ENCODE measurements around the gene GAD1.
A peak's percentile ranks its signal among the peaks of the same experiment; 100 is the strongest.

The GAD1 gene

GRCh38 chr2:170831115-170831514, 14.4 kb downstream of the GAD1 start:
- H3K4me2 ChIP-seq (ENCODE audit: low read length, poor library complexity, severe bottlenecking), result no peak overlapping the region
- H2AK5ac ChIP-seq (ENCODE audit: low read length, severe bottlenecking), result no peak overlapping the region
- H3K18ac ChIP-seq (ENCODE audit: low read depth in 1 of 2, low read length in 2 of 2), result no peak overlapping the region
- no peak overlapping the region for H2BK5ac ChIP-seq (ENCODE audit: low read depth, low read length, poor library complexity, severe bottlenecking)
- WGBS, result 90% methylated on average over 4 of the region's 4 CpGs
- no peak overlapping the region for H3K4me3 ChIP-seq (ENCODE audit: insufficient read depth in 1 of 2, low read depth in 1 of 2, low read length in 2 of 2)
- DNase-seq, result no peak
- no peak overlapping the region for H3K14ac ChIP-seq (ENCODE audit: low read length in 2 of 2)
- H4K8ac ChIP-seq (ENCODE audit: low read length), result no peak overlapping the region
- no peak overlapping the region for H2BK120ac ChIP-seq (ENCODE audit: low read depth, low read length)
- H3K9me3 ChIP-seq (ENCODE audit: control insufficient read depth, low read length), result no peaks in the 10 kb centered on the region
- no peak overlapping the region for H3K27ac ChIP-seq (ENCODE audit: low read length, poor library complexity, severe bottlenecking)
- no peaks in the 10 kb centered on the region for H3K36me3 ChIP-seq (ENCODE audit: control insufficient read depth in 1 of 2, insufficient read depth in 2 of 2, low read depth in 1 of 2, low read length in 2 of 2)
- no peaks in the 10 kb centered on the region for H3K4me1 ChIP-seq (ENCODE audit: control insufficient read depth, insufficient read depth, low read depth, low read length)
- no peak overlapping the region for H3K4ac ChIP-seq (ENCODE audit: low read depth in 1 of 2, low read length in 2 of 2)
- H3K79me1 ChIP-seq (replicated peaks; ENCODE audit: low read length, poor library complexity, severe bottlenecking), result no peaks in the 10 kb centered on the region
- H2AFZ ChIP-seq (ENCODE audit: low read depth, low read length), result no peak overlapping the region
- H3K23ac ChIP-seq (ENCODE audit: low read length in 2 of 2), result no peak overlapping the region
- H3K9ac ChIP-seq (ENCODE audit: low read length), result no peak overlapping the region
- H2BK12ac ChIP-seq (ENCODE audit: low read length in 2 of 2), result no peak overlapping the region
- no peak overlapping the region for H4K91ac ChIP-seq (ENCODE audit: low read length)
- no peak overlapping the region for H2BK15ac ChIP-seq (ENCODE audit: low read depth, poor library complexity, severe bottlenecking)
- peaks cover 42 to 49% of the 10 kb centered on the region in 2 experiments for H3K27me3 ChIP-seq (ENCODE audit: control insufficient read depth in 1 of 2, insufficient read depth in 1 of 2, low read length in 2 of 2)

- Histone ChIP-seq H3K23ac (ENCODE audit: low read length in 2 of 2) (no peak overlapping the region), H2BK5ac (ENCODE audit: low read depth, low read length, poor library complexity, severe bottlenecking) (no peak overlapping the region), H2AK5ac (ENCODE audit: low read length, severe bottlenecking) (no peak overlapping the region), H2BK120ac (ENCODE audit: low read depth, low read length) (no peak overlapping the region), H3K4me3 (ENCODE audit: insufficient read depth in 1 of 2, low read depth in 1 of 2, low read length in 2 of 2) (no peak overlapping the region), H2AFZ (ENCODE audit: low read depth, low read length) (no peak overlapping the region), H3K4me2 (ENCODE audit: low read length, poor library complexity, severe bottlenecking) (no peak overlapping the region), H3K14ac (ENCODE audit: low read length in 2 of 2) (no peak overlapping the region), H3K79me1 (replicated peaks; ENCODE audit: low read length, poor library complexity, severe bottlenecking) (no peaks in the 10 kb centered on the region), H3K9me3 (ENCODE audit: control insufficient read depth, low read length) (no peaks in the 10 kb centered on the region), H4K91ac (ENCODE audit: low read length) (no peak overlapping the region), H3K18ac (ENCODE audit: low read depth in 1 of 2, low read length in 2 of 2) (no peak overlapping the region), H3K4ac (ENCODE audit: low read depth in 1 of 2, low read length in 2 of 2) (no peak overlapping the region), H2BK12ac (ENCODE audit: low read length in 2 of 2) (no peak overlapping the region), H3K27ac (ENCODE audit: low read length, poor library complexity, severe bottlenecking) (no peak overlapping the region), H3K36me3 (ENCODE audit: control insufficient read depth in 1 of 2, insufficient read depth in 2 of 2, low read depth in 1 of 2, low read length in 2 of 2) (no peaks in the 10 kb centered on the region), H3K9ac (ENCODE audit: low read length) (no peak overlapping the region), H3K4me1 (ENCODE audit: control insufficient read depth, insufficient read depth, low read depth, low read length) (no peaks in the 10 kb centered on the region), H4K8ac (ENCODE audit: low read length) (no peak overlapping the region), H3K27me3 (ENCODE audit: control insufficient read depth in 1 of 2, insufficient read depth in 1 of 2, low read length in 2 of 2) (peaks cover 3 to 5% of the 10 kb centered on the region in 2 experiments), H2BK15ac (ENCODE audit: low read depth, poor library complexity, severe bottlenecking) (no peak overlapping the region)
- no peak for DNase-seq
- WGBS, result 57% methylated on average over 3 of the region's 5 CpGs
These were observed 19.3 kb downstream of the GAD1 start for GRCh38 chr2:170836027-170836426.

- H2AK5ac ChIP-seq (ENCODE audit: low read length, severe bottlenecking), result no peak overlapping the region
- no peak overlapping the region for H3K9ac ChIP-seq (ENCODE audit: low read length)
- H3K9me3 ChIP-seq (ENCODE audit: control insufficient read depth, low read length), result no peaks in the 10 kb centered on the region
- H4K8ac ChIP-seq (ENCODE audit: low read length), result no peak overlapping the region
- H2AFZ ChIP-seq (ENCODE audit: low read depth, low read length), result no peak overlapping the region
- H3K27me3 ChIP-seq (ENCODE audit: control insufficient read depth in 1 of 2, insufficient read depth in 1 of 2, low read length in 2 of 2), result peaks cover 3 to 4% of the 10 kb centered on the region in 2 experiments
- no peaks in the 10 kb centered on the region for H3K36me3 ChIP-seq (ENCODE audit: control insufficient read depth in 1 of 2, insufficient read depth in 2 of 2, low read depth in 1 of 2, low read length in 2 of 2)
- no peak overlapping the region for H2BK15ac ChIP-seq (ENCODE audit: low read depth, poor library complexity, severe bottlenecking)
- H2BK12ac ChIP-seq (ENCODE audit: low read length in 2 of 2), result no peak overlapping the region
- no peak for DNase-seq
- no peak overlapping the region for H3K18ac ChIP-seq (ENCODE audit: low read depth in 1 of 2, low read length in 2 of 2)
- H3K4me3 ChIP-seq (ENCODE audit: insufficient read depth in 1 of 2, low read depth in 1 of 2, low read length in 2 of 2), result no peak overlapping the region
- H4K91ac ChIP-seq (ENCODE audit: low read length), result no peak overlapping the region
- no peak overlapping the region for H2BK5ac ChIP-seq (ENCODE audit: low read depth, low read length, poor library complexity, severe bottlenecking)
- no peak overlapping the region for H3K4me2 ChIP-seq (ENCODE audit: low read length, poor library complexity, severe bottlenecking)
- H3K79me1 ChIP-seq (replicated peaks; ENCODE audit: low read length, poor library complexity, severe bottlenecking), result no peaks in the 10 kb centered on the region
- no peak overlapping the region for H3K23ac ChIP-seq (ENCODE audit: low read length in 2 of 2)
- H3K27ac ChIP-seq (ENCODE audit: low read length, poor library complexity, severe bottlenecking), result no peak overlapping the region
- no peaks in the 10 kb centered on the region for H3K4me1 ChIP-seq (ENCODE audit: control insufficient read depth, insufficient read depth, low read depth, low read length)
- WGBS, result 67% methylated on average over 4 of the region's 4 CpGs
- H3K4ac ChIP-seq (ENCODE audit: low read depth in 1 of 2, low read length in 2 of 2), result no peak overlapping the region
- no peak overlapping the region for H3K14ac ChIP-seq (ENCODE audit: low read length in 2 of 2)
- H2BK120ac ChIP-seq (ENCODE audit: low read depth, low read length), result no peak overlapping the region
These were observed 24.1 kb downstream of the GAD1 start for GRCh38 chr2:170840717-170841210.

- peaks cover 0 to 3% of the 10 kb centered on the region in 2 experiments for H3K27me3 ChIP-seq (ENCODE audit: control insufficient read depth in 1 of 2, insufficient read depth in 1 of 2, low read length in 2 of 2)
- H2AK5ac ChIP-seq (ENCODE audit: low read length, severe bottlenecking), result no peak overlapping the region
- H3K4me1 ChIP-seq (ENCODE audit: control insufficient read depth, insufficient read depth, low read depth, low read length), result no peaks in the 10 kb centered on the region
- no peak overlapping the region for H3K23ac ChIP-seq (ENCODE audit: low read length in 2 of 2)
- no peak overlapping the region for H4K8ac ChIP-seq (ENCODE audit: low read length)
- no peak overlapping the region for H2BK15ac ChIP-seq (ENCODE audit: low read depth, poor library complexity, severe bottlenecking)
- H2BK120ac ChIP-seq (ENCODE audit: low read depth, low read length), result no peak overlapping the region
- no peak overlapping the region for H2BK5ac ChIP-seq (ENCODE audit: low read depth, low read length, poor library complexity, severe bottlenecking)
- peak; percentile 22 for DNase-seq
- H3K4me3 ChIP-seq (ENCODE audit: insufficient read depth in 1 of 2, low read depth in 1 of 2, low read length in 2 of 2), result no peak overlapping the region
- no peak overlapping the region for H3K27ac ChIP-seq (ENCODE audit: low read length, poor library complexity, severe bottlenecking)
- H3K18ac ChIP-seq (ENCODE audit: low read depth in 1 of 2, low read length in 2 of 2), result no peak overlapping the region
- no peak overlapping the region for H3K14ac ChIP-seq (ENCODE audit: low read length in 2 of 2)
- H2BK12ac ChIP-seq (ENCODE audit: low read length in 2 of 2), result no peak overlapping the region
- H3K9ac ChIP-seq (ENCODE audit: low read length), result peak overlapping the region; percentile 24
- no peak overlapping the region for H3K4ac ChIP-seq (ENCODE audit: low read depth in 1 of 2, low read length in 2 of 2)
- H3K79me1 ChIP-seq (replicated peaks; ENCODE audit: low read length, poor library complexity, severe bottlenecking), result no peaks in the 10 kb centered on the region
- no peak overlapping the region for H4K91ac ChIP-seq (ENCODE audit: low read length)
- H3K9me3 ChIP-seq (ENCODE audit: control insufficient read depth, low read length), result no peaks in the 10 kb centered on the region
- 52% methylated on average over 2 of the region's 2 CpGs for WGBS
- H3K4me2 ChIP-seq (ENCODE audit: low read length, poor library complexity, severe bottlenecking), result no peak overlapping the region
- H3K36me3 ChIP-seq (ENCODE audit: control insufficient read depth in 1 of 2, insufficient read depth in 2 of 2, low read depth in 1 of 2, low read length in 2 of 2), result no peaks in the 10 kb centered on the region
- H2AFZ ChIP-seq (ENCODE audit: low read depth, low read length), result no peak overlapping the region
These were observed 26.1 kb downstream of the GAD1 start for GRCh38 chr2:170842785-170843184.
